ENCODE measurements around the gene LYSMD1.
A peak's percentile ranks its signal among the peaks of the same experiment; 100 is the strongest.
"Not testable (repeated sequence)": the region's sequence is repeated elsewhere in the genome, so short reads cannot be mapped to it uniquely, and the experiment has no call there.

Gene LYSMD1, protein sequence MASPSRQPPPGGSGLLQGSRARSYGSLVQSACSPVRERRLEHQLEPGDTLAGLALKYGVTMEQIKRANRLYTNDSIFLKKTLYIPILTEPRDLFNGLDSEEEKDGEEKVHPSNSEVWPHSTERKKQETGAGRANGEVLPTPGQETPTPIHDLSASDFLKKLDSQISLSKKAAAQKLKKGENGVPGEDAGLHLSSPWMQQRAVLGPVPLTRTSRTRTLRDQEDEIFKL

DNA sequence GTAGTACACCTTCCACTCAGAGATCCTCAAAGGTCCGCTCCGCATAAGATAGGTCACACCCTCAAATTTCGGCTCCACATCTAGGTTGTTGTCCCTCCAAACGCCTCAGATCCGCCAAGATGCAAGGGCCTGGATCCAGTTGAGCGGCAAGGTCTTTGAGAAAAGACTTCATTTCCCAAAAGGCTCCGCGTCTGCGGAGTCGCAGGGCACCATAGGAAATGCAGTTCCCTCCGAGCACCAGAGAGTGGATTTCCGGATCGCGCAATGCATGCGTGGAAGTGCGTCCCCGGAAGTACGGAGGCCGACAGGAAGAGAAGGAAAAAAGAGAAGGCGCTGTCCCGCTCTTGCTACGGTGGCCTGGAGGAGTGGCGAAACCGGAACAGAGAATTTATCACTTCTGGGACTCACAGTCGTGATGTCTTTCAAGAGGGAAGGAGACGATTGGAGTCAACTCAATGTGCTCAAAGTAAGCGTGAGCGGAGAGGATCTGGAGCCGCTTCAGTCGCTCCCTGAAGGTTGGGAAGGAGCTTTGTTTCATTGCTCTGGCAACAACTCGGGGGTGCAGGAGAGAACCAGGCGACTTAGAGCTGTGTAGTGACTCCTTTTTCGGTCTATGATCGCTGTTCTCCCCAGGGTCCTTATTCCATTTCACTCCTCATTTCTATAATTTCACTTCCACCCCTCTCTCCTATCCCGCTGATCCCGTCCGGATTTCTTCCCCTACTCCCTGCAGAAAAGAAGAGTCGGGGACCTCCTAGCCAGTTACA lies at the start of gene LYSMD1, which contains the start of gene SCNM1:
Gene LYSMD1, minus strand, starts transcription at position 165 of the 767 bp plus-strand sequence. CDS start 644 bp downstream, outside the sequence.
Gene SCNM1, plus strand, starts transcription at position 407 of the 767 bp plus-strand sequence. Its CDS starts 9 bp downstream, at position 416.
- peak; percentile 93 for DNase-seq

DNA sequence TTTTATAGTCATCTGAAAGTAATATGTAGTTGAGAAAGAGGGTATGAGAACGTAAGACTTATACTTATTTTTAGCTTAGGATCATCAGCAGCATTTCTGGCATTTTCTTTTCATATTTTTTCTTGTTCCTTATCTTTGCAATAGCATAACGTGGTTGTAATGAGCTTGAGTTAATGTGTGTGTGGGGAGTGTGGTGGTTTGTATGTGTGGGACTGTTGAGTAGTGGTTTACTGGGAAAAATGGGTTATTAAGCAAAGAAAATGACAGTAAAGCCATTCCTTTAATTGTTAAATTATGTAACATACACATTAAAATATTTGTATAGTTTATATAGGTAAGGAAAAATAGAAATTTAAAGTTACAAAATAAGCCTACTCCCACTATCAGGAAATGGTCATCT lies 47.9 kb upstream of the LYSMD1 start:
- no peak for DNase-seq

DNA sequence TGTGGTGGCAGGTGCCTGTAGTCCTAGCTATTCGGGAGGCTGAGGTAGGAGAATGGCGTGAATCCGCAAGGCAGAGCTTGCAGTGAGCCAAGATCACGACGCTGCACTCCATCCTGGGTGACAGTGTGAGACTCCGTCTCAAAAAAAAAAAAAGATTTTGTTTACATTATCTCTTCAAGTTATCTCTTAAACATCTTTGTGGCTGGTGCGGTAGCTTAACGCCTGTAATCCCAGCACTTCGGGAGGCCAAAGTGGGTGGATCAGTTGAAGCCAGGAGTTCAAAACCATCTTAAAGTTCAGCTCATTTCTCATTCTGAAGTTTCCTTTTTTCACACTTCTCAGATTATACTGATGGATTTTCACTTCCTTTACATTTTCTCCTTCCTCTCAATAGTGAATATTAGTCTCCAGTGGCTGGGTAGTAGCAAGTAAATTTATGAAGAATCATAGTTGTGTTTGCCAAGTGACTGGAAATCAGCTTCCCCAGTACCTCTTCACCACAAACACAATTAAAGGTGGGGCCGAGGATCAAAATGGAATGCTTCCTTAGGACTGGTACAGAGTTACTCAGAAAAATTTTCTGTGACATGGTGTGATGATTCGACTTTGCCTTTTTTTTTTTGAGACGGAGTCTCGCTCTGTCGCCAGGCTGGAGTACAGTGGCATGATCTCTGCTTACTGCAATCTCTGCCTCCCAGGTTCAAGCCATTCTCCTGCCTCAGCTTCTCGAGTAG lies 46.4 kb upstream of the LYSMD1 start:
- DNase-seq: no peak

DNA sequence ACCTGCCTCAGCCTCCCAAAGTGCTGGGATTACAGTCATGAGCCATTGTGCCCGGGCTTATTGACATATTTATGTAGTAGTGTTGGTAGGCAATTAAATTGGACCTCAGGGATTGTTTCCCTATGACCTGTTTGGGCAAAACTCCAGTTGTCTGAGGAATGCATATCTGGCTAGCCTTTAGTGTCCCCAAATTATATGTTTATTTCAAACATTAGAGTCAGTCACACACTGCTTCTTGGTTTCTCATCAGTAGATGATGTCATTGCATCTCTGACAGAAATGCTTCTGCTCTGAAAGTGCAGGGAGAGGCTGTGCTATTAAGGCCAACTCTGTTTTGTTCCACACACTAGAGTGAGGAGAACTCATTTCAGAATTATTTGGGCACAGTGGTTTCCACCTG lies 45.1 kb upstream of the LYSMD1 start:
- DNase-seq: no peak

DNA sequence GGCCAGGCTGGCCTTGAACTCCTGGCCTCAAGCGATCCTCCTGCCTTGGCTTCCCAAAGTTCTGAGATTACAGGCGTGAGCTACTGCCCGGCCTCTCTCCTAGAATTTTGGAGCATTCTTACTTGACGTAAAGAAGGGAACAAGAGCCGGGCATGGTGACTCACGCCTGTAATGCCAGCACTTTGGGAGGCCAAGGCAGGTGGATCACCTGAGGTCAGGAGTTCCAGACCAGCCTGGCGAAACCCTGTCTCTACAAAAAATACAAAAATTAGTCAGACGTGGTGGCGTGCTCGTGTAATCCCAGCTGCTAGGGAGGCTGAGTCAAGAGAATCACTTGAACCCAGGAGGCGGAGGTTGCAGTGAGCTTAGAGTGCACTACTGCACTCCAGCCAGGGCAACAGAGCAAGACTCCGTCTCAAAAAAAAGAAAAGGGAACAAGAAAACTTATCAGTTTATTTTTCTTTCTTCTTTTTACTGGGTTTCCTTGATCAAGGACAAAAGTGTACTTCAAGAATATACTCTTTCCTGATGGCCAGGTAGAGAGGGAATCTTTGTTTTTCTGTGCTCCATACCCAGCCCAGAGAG lies 39.8 kb upstream of the LYSMD1 start:
- not testable (repeated sequence) for DNase-seq

DNA sequence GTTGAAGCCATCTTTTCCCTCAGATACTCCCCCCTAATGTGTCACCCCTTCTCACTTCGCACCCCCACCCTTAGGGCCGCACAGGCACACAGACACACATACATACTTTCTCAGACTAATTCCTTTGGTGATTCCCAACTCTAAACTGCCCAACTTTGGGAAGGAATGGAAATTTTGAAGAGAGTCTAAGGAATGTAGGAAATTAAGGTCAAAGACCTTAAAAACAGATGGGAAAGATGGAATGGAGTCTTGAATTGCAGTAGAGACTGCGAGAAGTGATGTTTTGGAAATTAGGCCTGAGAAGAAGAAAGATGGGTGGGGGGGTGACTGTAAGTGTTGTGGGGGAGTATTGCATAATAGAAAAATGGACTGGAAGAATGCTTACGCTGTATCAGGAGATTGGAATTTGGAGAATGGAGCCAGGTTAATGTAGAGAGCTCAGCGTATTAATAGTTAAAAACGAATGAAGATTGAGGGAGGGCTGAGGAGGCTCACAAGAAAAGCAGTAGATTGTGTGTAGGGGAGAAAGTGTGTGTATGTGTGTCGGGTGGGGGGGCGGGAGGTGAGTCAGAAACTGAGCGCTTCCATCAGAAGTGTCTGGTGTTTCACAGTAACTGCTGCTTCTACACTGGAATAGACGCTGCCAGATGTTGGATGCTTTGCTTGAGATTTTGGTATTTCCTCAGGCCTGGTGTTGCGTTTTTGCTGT lies 34.3 kb upstream of the LYSMD1 start:
- no peak for DNase-seq

DNA sequence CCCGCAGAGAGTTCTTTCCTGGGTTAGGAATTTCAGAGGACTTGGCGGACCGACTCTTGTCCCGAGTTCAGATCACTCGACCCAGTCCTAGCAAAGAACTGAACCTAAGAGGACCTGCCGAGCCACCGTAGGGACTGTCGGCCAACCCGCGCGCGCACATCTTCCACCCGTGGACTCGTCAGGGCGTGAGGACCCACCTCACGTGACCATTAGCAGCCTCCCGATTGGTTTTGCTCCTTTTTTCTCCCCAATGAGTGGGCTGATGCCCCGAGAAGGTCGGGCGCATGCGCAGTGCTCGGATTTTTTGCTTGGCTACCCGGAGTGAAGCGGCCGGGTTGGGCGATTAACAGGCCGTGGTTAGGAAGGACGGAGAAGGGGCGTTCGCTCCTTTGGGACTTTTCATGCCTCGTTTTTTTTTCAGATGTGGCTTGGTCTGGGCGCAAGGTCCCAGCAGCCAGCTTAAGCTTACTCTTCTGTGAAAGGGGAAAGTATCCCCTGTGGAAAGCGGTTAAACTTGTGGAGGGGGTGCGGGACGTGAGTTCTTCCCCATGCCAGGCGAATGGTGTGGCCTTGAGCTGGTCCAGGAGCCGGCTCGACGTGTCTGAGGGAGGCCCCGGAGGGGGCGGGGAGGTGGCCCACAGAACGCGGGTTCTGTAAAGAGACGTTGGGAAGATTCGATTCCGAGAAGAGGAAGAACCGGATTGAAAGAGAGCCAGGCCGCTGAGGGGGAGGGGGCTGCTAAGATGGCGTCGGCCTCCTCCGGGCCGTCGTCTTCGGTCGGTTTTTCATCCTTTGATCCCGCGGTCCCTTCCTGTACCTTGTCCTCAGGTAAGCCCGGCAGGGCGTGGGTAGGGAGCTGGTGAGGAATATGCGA lies 32.8 kb upstream of the LYSMD1 start, which contains the start of gene PIP5K1A:
Gene PIP5K1A, plus strand, starts transcription at position 299 of the 874 bp plus-strand sequence. Its CDS starts 445 bp downstream, at position 744.
- peak; percentile 99 for DNase-seq

DNA sequence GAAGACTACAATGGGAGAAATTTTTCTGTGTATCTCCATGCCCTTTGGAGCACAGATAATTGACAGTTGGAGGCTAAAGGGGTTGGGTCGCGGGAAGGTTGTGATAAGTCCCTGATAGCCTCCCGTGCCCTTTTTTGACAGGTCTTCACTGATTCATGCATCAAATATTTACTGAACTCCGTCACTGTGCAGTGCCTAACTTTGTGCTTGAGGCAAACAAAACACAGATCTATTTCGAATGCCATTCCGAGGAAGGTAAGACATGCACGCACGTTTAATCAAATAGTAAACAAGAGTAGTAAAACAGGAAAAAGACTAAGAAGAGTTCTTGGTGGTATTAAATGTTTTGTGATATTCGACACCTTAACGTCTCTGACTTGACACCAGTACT lies 32.2 kb upstream of the LYSMD1 start:
- no peak for DNase-seq

DNA sequence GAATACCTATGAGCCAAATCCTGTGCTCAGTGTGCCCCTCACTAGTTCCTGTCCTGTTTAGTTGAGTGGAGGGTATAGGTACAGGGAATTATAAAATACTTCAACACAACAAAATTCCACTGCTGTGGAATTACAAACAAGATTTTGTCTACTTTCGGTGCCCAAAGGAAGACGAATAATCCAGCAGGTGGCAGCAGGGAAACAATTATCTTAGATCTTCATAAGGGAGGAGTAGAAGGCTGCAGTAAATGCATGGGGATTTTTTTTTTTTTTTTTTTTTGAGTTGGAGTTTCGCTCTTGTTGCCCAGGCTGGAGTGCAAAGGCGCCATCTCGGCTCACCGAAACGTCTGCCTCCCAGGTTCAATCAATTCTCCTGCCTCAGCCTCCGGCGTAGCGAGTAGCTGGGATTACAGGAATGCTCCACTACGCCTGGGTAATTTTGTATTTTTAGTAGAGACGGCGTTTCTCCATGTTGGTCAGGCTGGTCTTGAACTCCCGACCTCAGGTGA lies 30.6 kb upstream of the LYSMD1 start:
- DNase-seq: peak; percentile 49

DNA sequence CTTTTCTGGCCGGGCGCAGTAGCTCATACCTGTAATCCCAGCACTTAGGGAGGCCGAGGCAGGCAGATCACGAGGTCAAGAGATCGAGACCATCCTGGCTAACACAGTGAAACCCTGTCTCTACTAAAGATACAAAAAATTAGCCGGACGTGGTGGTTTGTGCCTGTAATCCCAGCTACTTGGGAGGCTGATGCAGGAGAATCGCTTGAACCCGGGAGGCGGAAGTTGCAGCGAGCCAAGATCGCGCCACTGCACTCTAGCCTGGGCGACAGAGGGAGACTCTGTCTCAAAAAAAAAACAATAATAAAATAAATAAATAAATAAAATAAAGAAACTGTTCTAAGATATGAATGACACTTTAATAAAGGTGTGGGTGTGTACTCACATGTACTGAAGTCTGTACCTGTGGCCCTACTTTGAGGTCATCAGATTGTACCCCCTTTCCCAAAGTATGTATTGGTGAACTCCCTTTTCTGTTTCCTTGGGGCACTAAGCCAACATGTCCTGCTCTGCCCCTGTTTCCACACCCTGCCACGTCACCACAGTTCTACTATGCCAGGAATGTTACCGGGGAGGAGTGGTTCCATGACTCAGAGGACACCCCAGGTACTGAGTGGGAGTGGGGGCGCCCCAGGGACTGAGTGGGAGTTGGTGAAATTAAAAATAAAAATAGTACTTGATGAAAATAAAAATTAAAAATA lies 29.3 kb upstream of the LYSMD1 start:
- not testable (repeated sequence) for DNase-seq

DNA sequence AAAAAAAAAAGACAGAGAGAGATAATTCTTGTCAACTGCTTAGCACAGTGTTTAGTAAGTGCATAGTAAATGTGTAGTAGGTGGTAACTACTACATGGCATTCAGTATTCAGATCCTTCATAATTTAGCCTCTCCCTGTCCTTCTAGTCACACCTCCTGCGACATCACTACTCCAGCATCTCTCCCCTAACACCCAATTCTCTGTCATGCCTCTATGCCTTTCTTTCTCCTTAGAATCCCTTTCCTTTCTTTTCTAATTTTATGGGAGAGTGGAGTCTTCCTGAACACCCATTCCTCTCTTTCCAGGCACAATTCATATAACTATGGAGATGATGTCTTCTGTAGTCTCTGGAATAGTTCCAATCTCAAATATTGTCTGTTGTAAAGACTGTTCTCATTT lies 28.2 kb upstream of the LYSMD1 start:
- no peak for DNase-seq

DNA sequence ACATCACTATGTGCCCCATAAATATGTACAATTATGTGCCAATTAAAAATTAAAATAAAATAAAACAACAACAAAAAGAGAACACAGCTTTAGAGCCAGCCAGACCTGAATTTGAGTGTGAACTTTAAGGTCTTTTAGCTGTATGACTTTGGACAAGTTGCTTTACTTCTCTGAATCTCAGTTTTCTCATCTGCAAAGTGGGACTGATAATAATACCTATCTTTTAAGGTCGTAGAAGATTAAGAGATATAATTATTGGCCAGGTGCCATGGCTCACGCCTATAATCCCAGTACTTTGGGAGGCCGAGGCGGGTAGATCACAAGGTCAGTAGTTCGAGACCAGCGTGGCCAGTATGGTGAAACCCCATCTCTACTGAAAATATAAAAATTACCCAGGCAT lies 27.6 kb upstream of the LYSMD1 start:
- DNase-seq: no peak

DNA sequence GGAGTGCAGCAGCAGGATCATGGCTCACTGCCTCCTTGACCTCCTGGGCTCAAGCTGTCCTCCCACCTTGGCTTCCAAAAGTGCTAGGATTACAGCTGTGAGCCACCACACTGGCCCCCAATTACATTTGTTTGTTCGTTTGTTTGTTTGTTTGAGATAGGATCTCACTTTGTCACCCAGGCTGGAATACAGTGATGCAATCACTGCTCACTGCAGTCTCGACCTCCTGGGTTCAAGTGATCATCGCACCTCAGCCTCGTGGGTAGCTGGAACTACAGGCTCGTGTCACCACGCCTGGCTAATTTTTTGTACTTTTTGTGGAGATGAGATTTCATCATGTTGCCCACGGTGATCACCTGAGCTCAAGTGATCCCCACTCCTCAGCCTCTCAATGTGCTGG lies 26.3 kb upstream of the LYSMD1 start:
- no peak for DNase-seq

DNA sequence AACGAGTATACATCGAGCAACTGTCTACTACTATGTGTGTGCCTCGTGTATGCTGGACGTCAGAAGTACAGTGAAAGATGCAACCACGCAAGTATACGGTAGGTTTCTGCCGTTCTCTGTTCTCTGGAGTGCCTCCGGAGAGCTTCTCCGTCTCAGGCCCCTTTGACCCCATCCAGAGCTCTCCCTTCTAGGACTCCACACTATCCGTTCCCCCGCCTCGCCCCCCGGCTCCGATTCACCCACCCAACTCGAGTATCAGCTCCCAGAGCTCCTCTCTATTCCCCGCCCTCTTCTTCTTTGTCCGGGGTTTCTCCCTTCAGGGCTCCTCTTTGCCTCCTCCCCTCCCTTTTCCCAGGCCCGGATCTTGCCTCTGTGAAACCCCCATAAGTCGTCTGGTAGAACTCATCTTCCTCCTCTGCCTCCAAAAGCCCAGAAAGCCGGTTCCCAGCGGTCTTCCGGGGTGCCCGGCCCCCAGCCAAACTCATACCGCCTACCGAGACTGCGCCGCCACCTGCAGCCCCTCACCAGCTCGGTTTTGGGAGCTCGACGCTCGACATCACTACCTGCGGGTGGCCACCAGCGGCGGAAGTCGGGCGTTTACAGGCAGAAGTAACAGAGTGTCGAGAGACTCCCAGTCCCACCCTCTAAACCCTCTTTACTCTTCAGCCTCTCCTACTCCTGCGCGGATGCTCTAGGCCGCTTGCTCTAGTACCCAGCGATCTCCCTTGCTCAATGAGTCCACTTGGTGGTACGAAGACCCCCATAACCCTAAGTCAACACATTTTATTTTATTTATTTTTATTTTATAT lies 24.1 kb upstream of the LYSMD1 start, which contains the start of gene VPS72:
Gene VPS72, minus strand, starts transcription at position 561 of the 809 bp plus-strand sequence. Its CDS starts 76 bp downstream, at position 485.
- peak; percentile 80 for DNase-seq

DNA sequence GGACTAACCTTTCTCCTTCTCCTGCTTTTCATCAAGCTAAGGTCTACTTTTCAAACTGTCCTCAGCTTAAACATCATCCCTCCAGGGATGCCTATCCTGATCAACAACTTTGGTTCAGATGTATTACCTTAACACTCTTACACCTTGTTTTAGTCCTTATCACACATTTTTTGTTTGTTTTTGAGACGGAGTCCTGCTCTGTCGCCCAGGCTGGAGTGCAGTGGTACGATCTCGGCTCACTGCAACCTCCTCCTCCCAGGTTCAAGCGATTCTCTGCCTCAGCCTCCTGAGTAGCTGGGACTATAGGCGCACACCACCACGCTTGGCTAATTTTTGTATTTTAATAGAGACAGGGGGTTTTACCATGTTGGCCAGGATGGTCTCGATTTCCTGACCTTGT lies 23.0 kb upstream of the LYSMD1 start:
- DNase-seq: not testable (repeated sequence)

DNA sequence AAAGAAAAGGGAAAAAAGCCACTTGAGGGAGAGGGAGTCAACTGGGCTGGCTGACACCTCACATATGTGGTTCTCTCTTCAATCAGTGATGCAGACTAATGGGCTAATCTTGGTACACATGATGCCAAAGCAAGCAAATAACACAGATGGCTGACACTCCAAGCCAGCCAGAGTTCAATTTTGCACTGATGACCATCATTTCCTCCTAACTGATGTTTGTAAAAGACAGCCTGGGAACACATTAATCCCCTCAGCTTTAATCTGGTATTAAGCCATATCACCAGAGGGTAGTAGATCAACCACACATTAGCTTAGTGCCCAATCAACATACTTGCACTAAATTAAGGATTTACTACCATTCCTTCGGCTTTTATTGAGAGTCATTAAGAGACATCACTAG lies 21.5 kb upstream of the LYSMD1 start:
- DNase-seq: no peak

DNA sequence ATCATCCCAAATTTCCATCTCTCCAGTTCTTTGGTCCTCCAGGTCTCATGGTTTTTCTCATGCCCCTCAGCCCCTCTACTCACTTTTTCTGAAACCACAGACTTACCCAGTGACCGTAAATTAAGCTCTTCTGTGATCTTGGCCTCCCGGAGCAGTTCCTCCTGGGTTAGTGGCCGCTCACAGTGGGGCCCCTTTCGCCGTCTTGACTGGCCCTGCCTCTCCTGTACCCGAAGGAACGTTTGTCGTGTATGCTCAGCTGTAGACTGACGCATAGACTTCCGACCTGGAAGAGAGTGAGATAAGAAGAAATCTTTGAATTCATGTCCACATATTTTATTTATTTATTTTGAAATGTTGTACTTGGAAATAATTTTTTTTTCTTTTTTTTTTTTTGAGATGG lies 18.5 kb upstream of the LYSMD1 start:
- no peak for DNase-seq

DNA sequence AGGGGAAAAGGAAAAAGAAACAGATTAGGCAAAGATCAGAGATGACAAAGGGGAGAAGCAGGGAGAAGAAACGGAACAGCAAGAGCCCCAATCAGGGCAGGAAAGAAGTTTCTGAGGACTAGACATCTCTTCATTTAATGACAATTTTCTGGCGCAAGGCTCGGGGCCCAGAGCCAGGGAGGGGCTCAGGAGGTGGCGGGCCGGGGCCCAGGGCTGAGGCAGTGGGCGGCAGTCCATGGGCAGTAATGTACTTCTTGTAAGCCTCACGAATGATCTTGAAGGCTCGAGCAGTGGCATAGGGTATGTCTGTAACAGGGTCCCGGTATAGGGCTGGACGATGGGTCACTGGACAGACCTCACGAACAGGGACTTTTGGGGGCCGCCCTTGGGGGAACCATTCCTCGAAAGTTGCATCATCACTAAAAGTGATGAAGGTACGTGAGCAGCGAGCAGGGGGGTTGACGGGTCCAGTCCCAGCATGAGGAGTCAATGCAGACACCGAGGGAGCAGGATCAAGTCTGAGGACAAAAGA lies 10.9 kb upstream of the LYSMD1 start:
- no peak for DNase-seq

DNA sequence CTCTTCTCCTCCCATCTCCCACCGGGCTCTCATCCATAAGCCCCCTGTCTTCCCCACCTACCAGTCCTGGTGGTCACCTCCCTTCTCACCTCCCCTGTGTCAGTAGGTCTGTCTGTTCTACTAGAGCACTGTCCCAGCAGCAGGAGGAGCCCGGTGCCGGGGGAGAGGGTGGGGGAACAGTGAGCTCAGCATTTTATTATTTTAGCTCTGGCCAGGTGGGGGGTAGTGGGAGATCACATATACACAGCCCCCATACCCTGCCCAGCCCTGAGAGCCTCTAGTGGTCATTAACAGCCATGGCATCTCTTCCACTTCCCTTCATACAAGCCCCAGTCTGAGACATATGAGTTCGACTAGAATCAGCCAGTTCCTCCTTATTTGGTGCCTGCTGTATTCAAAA lies 10.2 kb upstream of the LYSMD1 start, which contains the start of gene TMOD4:
Gene TMOD4, minus strand, starts transcription at position 119 of the 400 bp plus-strand sequence. CDS start 1,106 bp downstream, outside the sequence.
- DNase-seq: no peak
